GM21526 (cell line): Measurements from ENCODE around the gene SERP2.

Experiments
- ATAC-seq: cut with Tn5 transposase; IDR thresholded peaks from one replicate; pipeline ENCODE4 v1.9.1; 2021; ENCODE audit warnings: moderate library complexity; ENCODE audit not compliant: unreplicated experiment, low FRiP score

Gene SERP2

DNA sequence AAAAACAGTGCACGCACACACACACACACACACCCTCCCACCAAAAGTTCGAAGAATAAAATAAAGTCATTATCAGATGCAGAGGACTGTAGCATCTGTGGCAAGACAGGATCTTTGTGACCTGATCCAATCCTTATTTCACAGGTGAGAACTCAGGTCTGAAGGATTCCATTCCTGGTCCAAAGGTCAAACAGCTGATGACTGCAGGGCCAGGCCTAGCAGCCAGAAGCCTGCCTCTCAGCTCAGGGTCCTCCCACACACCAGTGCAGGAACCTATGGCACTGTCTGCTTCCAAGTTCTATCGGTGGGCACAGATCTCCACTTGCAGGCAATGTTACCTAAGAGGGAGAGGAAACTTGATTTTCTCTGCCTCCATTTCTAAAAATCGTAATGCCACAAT is 57.5 kb downstream of the SERP2 start:
- ATAC-seq = no peak

GRCh38 chr13:44432650-44433049 is 59.0 kb downstream of the SERP2 start:
- ATAC-seq = no peak

DNA sequence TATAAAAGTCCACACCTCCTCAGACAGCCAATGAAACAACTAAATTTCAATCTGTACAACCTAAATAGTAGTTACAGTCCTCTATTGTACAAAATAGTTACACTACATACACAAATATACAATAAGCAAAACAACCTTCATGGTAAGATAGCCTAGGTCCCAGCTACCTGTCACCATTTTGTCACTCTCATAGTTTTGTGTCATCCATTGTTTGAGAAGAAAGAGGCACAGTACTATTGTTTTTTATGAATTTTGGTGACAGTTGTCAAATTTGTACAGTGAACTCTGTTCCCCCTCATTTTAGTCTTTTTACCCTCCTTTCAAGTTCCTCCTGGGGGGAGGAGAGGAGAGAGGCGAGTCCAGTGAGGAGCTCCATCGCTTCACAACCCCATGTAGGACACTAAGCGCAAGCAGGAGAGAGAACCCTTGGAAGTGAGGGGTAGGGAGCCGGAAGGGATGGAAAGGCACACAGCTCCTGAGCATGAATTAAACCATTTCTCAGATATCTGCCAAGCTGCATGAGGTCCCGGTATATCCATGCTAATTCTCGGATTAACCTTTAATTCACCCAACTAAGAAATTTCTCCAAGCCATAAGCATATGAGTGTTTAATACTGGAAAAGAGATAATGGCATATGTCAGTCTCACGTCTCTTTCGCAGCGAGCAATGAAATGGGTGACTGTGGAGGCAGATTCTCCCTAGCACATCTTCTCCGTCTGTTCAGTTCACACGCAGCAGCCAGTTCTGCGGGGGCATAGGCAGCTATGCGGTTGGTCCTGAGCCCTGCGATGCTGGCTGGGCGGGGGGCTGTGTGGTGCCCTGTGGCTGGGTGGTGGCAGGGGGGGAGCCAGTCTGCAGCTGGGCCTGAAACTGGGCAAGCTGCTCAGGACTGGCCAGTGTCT is 60.5 kb downstream of the SERP2 start:
- no peak for ATAC-seq

DNA sequence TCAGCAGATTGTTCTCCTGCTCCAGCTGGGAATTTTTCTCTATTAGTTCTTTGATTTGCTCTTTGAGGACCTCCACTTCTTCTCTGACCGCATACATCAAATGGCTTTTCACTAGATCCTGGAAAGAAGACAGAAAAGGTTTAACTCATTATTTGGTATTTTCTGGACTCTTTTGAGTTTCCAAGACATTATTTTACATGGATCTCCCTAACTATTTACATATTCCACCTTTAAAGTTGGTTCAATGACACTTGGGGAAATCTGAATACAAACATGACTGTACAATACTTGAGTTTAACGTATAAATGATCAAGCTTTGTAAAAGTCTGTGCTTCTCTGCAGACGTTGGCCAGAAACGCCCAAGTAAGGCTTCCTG is 61.1 kb downstream of the SERP2 start:
- ATAC-seq = no peak

- no peak for ATAC-seq
These were observed 61.7 kb downstream of the SERP2 start for GRCh38 chr13:44435142-44435918.

GRCh38 chr13:44435919-44436510 is 62.4 kb downstream of the SERP2 start:
- ATAC-seq = no peak

GRCh38 chr13:44436589-44437337 is 63.1 kb downstream of the SERP2 start:
- ATAC-seq = no peak

DNA sequence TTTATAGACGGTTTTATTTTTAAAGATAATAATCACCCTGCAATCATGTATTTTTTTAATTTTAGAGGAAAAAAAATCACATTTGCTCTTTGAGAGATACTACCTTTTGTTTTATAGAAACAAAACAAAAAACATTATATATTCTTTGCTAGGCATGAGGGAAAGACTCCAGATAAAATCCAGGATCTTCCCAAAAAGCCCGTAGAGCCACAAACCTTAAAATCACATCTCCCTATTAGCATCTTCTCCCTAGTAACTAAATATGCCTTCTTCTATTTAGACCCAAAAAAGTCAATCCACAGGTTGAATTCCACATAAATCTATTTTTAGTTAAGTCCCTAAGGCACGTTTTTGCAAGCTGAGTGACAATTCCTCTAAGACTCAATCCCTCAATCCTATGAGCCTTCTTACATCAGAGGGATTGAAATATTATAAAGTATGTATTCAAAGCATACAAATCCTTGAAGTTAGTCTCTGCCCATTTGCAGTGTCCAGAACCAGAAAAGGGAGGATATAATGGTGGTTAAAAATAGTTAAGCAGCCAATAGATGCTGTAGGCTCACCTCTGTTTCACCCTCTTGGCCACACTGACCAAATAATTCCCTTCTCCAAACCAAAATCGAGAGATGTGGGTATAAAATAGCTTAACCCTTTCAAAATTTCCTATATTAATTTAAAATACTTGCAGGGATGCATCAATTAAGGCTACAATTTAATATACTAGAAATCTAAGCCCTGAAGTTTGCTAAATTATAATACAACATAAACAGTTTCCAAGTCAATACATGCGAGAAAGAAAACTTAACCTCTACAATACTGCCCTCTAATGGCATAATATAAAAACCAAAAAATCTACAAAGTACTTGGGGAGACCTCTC is 64.0 kb downstream of the SERP2 start:
- no peak for ATAC-seq

DNA sequence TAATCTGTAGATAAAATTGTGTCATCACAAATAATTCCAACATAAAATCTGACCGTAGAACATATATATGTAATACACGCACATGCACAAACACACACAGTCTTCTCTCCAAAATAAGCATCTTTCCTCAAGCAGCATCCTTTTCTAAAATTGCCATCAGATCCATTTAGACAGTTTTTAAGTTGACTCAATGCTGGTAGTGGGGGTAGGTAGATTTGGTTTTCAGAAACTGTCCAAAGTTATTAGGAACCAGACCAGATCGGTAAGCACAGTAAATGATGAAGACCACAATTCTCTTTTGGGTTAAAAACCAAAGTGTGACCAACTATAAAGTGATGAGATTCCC is 64.6 kb downstream of the SERP2 start:
- no peak for ATAC-seq

- no peak for ATAC-seq
These were observed 65.9 kb downstream of the SERP2 start for GRCh38 chr13:44439452-44440024.

- no peak for ATAC-seq
These were observed 66.5 kb downstream of the SERP2 start for GRCh38 chr13:44440046-44440608.
